HPDE6-E6E7 (cell line): Measurements from ENCODE around the gene OCA2.
"Not testable (repeated sequence)": the region's sequence is repeated elsewhere in the genome, so short reads cannot be mapped to it uniquely, and the experiment has no call there.

Experiments used
- DNase-seq: peaks from one replicate; pipeline ENCODE4 v3.0.0; 2011; ENCODE audit warnings: missing footprints; ENCODE audit errors: extremely low spot score

Gene OCA2

GRCh38 chr15:28002136-28002861 is 96.8 kb downstream of the OCA2 start:
- no peak for DNase-seq

GRCh38 chr15:28001641-28002040 is 97.5 kb downstream of the OCA2 start:
- no peak for DNase-seq

- no peak for DNase-seq
These were observed 104.9 kb downstream of the OCA2 start for GRCh38 chr15:27993996-27994780.

- DNase-seq = no peak
These were observed 105.6 kb downstream of the OCA2 start for GRCh38 chr15:27993544-27993943.

DNA sequence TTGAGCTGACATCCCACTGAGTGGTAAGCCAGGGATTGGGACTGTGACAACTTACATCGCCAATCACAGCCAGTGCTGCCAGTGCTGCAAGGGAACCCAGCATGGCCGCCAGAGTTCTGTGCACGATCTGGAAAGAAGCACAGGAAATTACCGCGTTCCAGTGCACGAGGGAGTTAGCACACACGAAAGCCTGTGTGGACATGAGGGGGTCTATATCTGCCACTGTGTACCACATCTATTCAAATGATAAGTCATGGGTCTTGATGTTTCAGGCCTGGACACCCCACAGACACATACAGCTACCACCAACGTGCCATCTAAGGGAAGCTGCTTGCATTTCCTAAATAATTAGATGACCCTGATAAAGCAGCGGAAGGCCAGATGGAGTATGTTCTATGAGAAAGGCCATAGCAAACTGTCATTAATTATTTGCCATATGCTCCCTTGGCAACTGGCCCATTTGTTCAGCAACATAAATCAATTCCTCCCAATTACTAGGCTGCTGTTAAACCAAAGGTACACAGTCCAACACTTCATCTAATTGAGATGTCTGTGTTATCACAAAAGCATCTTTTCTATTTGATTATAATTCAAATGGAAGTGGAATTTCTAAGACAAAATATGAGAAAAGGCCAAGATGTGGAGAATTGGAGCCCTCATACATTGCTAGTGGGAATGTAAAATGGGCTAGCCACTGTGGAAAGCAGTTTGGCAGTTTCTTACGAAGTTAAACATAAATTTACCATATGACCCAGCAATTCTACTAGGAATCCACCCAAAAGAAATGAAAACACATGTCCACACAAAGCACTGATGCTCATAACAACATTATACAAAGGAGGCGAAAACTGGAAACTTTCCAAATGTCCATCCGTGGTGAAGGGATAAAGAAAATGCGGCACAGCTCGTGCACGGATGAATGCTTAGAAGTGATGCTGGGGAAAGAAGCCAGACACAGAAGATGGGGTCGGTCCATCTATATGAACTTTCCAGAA is 108.3 kb downstream of the OCA2 start:
- no peak for DNase-seq

- DNase-seq = no peak
These were observed 109.3 kb downstream of the OCA2 start for GRCh38 chr15:27989838-27990237.

DNA sequence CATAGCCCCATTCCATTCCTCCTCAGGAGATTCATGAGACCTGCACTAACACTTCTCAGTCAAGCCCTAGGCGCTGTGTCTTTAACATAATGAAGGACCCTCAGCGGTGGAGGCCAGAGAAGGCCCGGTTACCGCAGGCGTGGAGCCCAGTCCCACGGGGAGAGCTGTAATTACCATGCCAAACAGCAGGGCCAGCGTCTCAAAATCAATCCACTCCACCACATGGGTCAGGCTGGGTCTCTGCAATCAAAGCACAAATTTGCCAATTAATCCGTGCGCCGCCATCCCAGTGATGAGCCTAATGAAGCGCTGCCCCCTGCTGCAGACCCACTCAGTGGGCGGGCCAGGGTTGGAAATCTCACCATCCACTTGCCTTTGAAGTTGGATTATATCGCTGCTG is 109.7 kb downstream of the OCA2 start:
- DNase-seq = no peak

- DNase-seq = no peak
These were observed 114.0 kb downstream of the OCA2 start for GRCh38 chr15:27985099-27985498.

DNA sequence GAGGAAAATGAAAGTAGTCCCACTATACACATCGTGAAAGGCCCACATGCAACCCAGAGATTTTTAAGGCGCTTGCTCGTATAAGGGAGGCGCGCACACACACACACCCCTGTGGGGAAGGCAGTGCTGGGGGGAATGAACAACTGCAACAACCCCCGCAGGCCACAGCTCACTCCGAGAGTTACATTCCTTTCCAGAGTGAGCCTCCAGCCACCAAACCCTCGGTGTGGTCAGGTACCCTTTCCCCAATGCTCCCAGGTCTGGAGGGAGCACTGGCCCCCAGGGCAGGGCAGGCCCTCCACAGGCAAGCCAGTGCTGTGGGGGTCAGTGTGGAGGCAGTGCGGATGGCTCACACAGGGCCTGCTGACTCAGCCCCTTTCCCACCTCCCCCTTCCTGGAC is 115.6 kb downstream of the OCA2 start:
- DNase-seq = no peak

- DNase-seq = no peak
These were observed 121.4 kb downstream of the OCA2 start for GRCh38 chr15:27977696-27978095.

DNA sequence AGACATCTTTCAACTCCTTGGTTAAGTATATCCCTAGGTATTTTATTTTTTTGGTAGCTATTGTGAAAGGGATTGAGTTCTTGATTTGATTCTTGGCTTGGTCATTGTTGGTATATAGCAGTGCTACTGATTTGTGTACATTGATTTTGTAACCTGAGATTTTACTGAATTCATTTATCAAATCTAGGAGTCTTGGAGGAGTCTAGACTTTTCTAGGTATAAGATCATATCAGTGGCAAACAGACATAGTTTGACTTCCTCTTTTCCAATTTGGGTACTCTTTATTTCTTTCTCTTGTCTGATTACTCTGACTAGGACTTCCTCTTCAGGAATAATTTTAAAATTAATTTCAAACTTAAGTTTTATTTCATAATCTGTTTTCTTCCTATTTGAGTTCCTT is 125.2 kb downstream of the OCA2 start:
- no peak for DNase-seq

GRCh38 chr15:27970661-27971392 is 128.3 kb downstream of the OCA2 start:
- no peak for DNase-seq

DNA sequence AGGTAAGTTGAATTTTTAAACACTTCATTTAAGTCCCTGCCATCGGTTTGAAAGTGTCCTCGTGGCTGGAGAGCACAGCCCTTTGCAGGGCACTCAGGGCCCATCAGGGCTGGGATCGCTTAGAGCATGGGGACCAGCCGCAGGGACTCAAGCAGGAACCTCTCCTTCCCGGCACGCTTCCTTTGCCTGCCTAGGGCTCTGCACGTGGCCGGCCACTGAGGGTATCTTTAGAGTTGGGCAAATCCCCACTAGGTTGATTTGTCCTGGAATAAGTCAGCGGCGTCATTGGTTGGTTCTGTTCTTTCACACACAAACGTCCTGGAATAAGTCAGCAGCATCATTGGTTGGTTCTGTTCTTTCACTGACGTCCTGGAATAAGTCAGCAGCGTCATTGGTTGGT is 131.6 kb downstream of the OCA2 start:
- no peak for DNase-seq

DNA sequence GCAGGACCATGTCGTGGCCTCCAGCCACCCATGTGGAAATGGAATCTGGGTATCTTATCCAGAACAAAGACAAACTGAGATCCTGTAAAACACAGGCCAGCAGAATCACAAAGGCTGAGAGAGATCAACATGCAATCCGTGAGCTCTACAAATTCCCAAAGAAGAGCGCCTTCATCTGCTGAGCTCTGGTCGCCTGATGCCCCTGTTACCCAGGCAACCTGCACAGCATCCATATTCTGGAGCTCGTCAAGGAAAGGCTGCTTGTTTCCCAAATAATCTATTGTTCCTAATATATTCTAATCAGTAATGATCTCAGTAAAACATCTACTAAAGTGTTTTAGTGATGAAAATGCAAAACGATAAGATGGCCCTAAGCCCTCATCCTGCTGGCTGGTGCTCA is 133.6 kb downstream of the OCA2 start:
- DNase-seq = no peak

GRCh38 chr15:27961801-27962200 is 137.3 kb downstream of the OCA2 start:
- no peak for DNase-seq

- DNase-seq = no peak
These were observed 140.1 kb downstream of the OCA2 start for GRCh38 chr15:27958911-27959578.

DNA sequence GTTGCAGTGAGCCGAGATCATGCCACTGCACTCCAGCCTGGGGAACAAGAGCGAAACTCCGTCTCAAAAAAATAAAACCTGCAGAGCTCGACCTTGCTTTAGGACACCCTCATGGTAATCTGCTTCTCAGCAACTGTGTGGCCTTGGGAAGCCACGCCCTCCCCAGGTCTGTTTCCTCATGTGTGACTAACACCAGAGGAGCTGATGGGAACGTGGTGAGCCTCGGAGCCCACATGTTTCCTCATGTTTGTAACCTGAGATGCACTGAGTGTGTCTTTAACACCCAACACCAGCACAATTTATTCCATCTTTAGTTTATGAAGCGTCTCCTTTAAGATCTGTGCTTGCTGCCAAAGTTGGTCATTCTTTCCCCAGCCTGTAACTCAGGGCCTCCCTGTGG is 142.8 kb downstream of the OCA2 start:
- DNase-seq = peak; percentile 55

- no peak for DNase-seq
These were observed 144.0 kb downstream of the OCA2 start for GRCh38 chr15:27955087-27955486.

GRCh38 chr15:27952593-27952992 is 146.5 kb downstream of the OCA2 start:
- not testable (repeated sequence) for DNase-seq

DNA sequence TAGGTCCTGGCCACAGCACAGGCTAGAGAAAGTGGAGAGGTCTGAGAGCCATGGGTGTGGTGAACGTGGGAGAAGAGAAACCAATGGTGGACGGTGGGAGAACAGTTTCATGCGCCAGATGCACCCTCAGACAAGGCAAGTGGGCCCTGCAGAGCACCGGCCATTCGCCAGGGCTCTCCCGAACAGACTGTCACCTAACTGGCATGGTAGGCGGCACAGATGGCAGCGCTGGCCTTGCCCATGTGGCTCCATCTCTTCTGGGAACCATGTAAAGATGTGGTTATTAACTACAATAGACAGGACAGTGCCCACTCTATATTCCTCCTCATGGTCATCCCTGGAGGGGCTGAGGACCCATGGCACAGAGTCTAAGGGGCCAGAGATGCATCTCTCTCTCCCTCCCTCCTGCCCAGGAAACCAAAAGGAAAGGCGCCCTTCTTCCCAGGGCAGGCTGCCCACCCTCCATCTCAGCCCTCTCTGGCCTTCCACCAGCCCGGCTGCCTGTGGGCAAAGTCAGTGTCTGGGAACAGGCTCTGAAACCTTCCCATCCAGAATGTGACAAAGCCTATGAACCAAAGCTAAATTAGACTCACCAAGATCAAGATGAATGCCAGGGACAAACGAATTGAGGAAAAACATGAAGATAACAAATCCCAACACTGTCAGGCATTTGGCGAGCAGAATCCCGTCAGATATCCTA is 147.8 kb downstream of the OCA2 start:
- DNase-seq = no peak
